HepG2 (cell line): Measurements from ENCODE around the gene ARHGEF7. TPM values are rescaled to one million over a fixed set of nuclear protein-coding genes. Genes with fewer than 3 reads are reported as not detected.

Experiments used
- ASH2L ChIP-seq: fragments of 300-600, 200-600 bp; sonication (generic); IDR thresholded peaks from 2 replicates; pipeline ENCODE4 v1.7.0; 2017; ENCODE audit warnings: low read depth, mild to moderate bottlenecking, moderate library complexity, mixed read lengths, low read length; ENCODE audit not compliant: insufficient read length
- CREB1 ChIP-seq, 2 experiments: fragments of 450-650 bp in 1 of 2; IDR thresholded peaks; 2 replicates each; pipeline ENCODE4 v1.6.1; 2016 to 2017; ENCODE audit warnings: control low read depth in 1 of 2, mild to moderate bottlenecking in 1 of 2, missing compliant biosample characterization in 1 of 2, missing genetic modification characterization in 1 of 2
- DNMT1 ChIP-seq: sonication (generic); formaldehyde crosslinking; IDR thresholded peaks from 2 replicates; pipeline ENCODE4 v1.5.1; 2020; ENCODE audit warnings: mild to moderate bottlenecking, missing genetic modification reagents
- ELF3 ChIP-seq: IDR thresholded peaks from 2 replicates; pipeline ENCODE4 v1.6.1; 2016; ENCODE audit warnings: missing genetic modification reagents, missing compliant biosample characterization
- HNRNPK ChIP-seq: fragments of 200-400 bp; formaldehyde crosslinking; IDR thresholded peaks from 2 replicates; pipeline ENCODE4 v1.6.1; 2018; ENCODE audit warnings: low read length, low read depth, moderate library complexity, mild to moderate bottlenecking; ENCODE audit not compliant: poor library complexity, severe bottlenecking
- KDM1A ChIP-seq: IDR thresholded peaks from 2 replicates; pipeline ENCODE4 v1.6.1; 2016; ENCODE audit warnings: missing compliant biosample characterization
- KDM5B ChIP-seq: sonication (generic); formaldehyde crosslinking; IDR thresholded peaks from 2 replicates; pipeline ENCODE4 v1.4.0; 2020; ENCODE audit warnings: missing genetic modification reagents, mild to moderate bottlenecking, borderline replicate concordance
- MED1 ChIP-seq: sonication (generic); formaldehyde crosslinking; IDR thresholded peaks from 2 replicates; pipeline ENCODE4 v1.4.0; 2020; ENCODE audit warnings: missing genetic modification reagents
- NFKB2 ChIP-seq: sonication (generic); formaldehyde crosslinking; IDR thresholded peaks from 2 replicates; pipeline ENCODE4 v1.4.0; 2020; ENCODE audit warnings: missing genetic modification reagents, borderline replicate concordance
- REL ChIP-seq: sonication (generic); formaldehyde crosslinking; conservative IDR thresholded peaks from 2 replicates; pipeline ENCODE4 v1.8.0; 2022; ENCODE audit warnings: mild to moderate bottlenecking, missing genetic modification reagents, moderate library complexity
- SNAPC2 ChIP-seq: sonication (generic); formaldehyde crosslinking; IDR thresholded peaks from 2 replicates; pipeline ENCODE4 v1.8.1; 2022; ENCODE audit warnings: mild to moderate bottlenecking, missing genetic modification reagents
- TARDBP ChIP-seq: sonication (generic); formaldehyde crosslinking; IDR thresholded peaks from 2 replicates; pipeline ENCODE4 v1.8.0; 2022; ENCODE audit warnings: mild to moderate bottlenecking, missing genetic modification reagents
- TBX2 ChIP-seq: sonication (generic); formaldehyde crosslinking; IDR thresholded peaks from 2 replicates; pipeline ENCODE4 v1.5.0; 2020; ENCODE audit warnings: missing genetic modification reagents, mild to moderate bottlenecking, borderline replicate concordance
- ZBTB3 ChIP-seq: sonication (generic); formaldehyde crosslinking; IDR thresholded peaks from 2 replicates; pipeline ENCODE4 v1.4.0; 2020; ENCODE audit warnings: low read depth, mild to moderate bottlenecking, moderate library complexity, missing genetic modification reagents, borderline replicate concordance
- ZBTB44 ChIP-seq: sonication (generic); formaldehyde crosslinking; IDR thresholded peaks from 2 replicates; pipeline ENCODE4 v1.4.0; 2020; ENCODE audit warnings: missing genetic modification reagents
- ZFP36L2 ChIP-seq: sonication (generic); formaldehyde crosslinking; IDR thresholded peaks from 2 replicates; pipeline ENCODE4 v1.4.0; 2020; ENCODE audit warnings: missing genetic modification reagents
- ZFP41 ChIP-seq: sonication (generic); formaldehyde crosslinking; IDR thresholded peaks from 2 replicates; pipeline ENCODE4 v1.4.0; 2020; ENCODE audit warnings: mild to moderate bottlenecking, missing genetic modification reagents, borderline replicate concordance
- ZKSCAN1 ChIP-seq: fragments of 150-350 bp; IDR thresholded peaks from 2 replicates; pipeline ENCODE4 v1.6.1; 2014; ENCODE audit warnings: low read length
- ZNF430 ChIP-seq: sonication (generic); formaldehyde crosslinking; IDR thresholded peaks from 2 replicates; pipeline ENCODE4 v1.9.0; 2021; ENCODE audit warnings: mild to moderate bottlenecking, missing genetic modification reagents
- ZNF644 ChIP-seq: IDR thresholded peaks from 2 replicates; pipeline ENCODE4 v1.6.1; 2016; ENCODE audit warnings: low read depth
- ZNF674 ChIP-seq: sonication (generic); formaldehyde crosslinking; IDR thresholded peaks from 2 replicates; pipeline ENCODE4 v1.5.0; 2020; ENCODE audit warnings: low read depth, mild to moderate bottlenecking, missing genetic modification reagents
- ZNF777 ChIP-seq: sonication (generic); formaldehyde crosslinking; IDR thresholded peaks from 2 replicates; pipeline ENCODE4 v1.4.0; 2020; ENCODE audit warnings: missing genetic modification reagents
- ZNF780A ChIP-seq: sonication (generic); formaldehyde crosslinking; IDR thresholded peaks from 2 replicates; pipeline ENCODE4 v1.8.0; 2022; ENCODE audit warnings: mild to moderate bottlenecking, missing genetic modification reagents, moderate library complexity
- ZUFSP ChIP-seq: sonication (generic); formaldehyde crosslinking; IDR thresholded peaks from 2 replicates; pipeline ENCODE4 v1.9.0; 2021; ENCODE audit warnings: missing genetic modification reagents, mild to moderate bottlenecking, borderline replicate concordance
- polyA plus RNA-seq, 8 experiments: library from polyadenylated mRNA; depleted of rRNA in 3 of 8; stranded (reverse) in 7 of 8; unstranded in 1 of 8; fragments of >200 nt; fragmentation: Illumina TruSeq in 4 of 8; extraction: Trizol in 4 of 8; gene quantifications; 2 replicates each; pipeline versions ENCODE4 v1.2.1 to v1.2.3, GENCODE V29; 2011 to 2016; ENCODE audit warnings: low read depth in 4 of 8, missing spikeins in 1 of 8, mixed read lengths in 1 of 8; ENCODE audit not compliant: insufficient read depth in 1 of 8
- total RNA-seq, 5 experiments: library from RNA; depleted of rRNA; stranded (reverse); fragments of >200 nt; fragmentation: Illumina TruSeq; extraction: Trizol; gene quantifications; 2 replicates each; pipeline ENCODE4 v1.2.3, GENCODE V29; 2016; ENCODE audit warnings: low read depth in 1 of 5
- TF ChIP-seq, protein P1 (sequence below): sonication (generic); formaldehyde crosslinking; IDR thresholded peaks from 2 replicates; pipeline ENCODE4 v1.5.0; 2020; ENCODE audit warnings: missing genetic modification reagents

The ARHGEF7 gene
- total and polyA plus RNA-seq, 2 of the 13 experiments (the other 11 are each of a cell fraction or from before 2014, with no cell fraction given) = 15.7 to 22.3 TPM

DNA sequence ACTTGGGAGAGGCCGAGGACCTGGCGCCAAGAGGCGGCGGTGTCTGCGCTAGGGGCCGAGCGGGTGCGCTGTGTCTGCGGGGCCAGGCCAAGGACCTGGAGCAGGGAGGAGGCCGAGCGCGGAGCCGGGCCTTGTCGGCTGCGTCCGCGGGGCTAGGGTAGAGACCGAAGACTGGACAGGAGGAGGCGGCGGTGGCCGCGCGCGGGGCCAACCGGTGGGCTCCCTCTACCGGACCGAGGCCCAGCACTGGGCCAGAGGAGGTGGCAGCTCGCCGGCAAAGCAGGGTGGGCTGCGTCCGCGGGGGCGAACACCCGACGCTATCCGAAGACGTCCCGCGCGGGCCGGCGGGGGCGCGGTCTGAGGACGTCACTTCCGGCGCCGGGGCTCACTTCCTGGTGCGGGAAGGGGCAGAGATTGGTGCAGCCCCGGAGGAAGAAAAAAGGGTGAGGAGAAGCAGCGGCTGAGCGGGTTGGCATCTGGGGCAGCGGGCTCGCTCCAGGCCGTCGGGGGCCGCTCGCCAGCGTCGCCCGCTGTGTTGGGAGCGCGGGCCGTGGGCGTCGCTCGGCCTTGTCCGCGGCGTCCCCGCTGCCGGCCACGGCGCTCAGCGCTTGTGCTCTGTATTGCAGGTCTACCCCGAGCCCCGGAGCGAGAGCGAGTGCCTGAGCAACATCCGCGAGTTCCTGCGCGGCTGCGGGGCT lies 38.3 kb downstream of the ARHGEF7 start (continued):
- no peak for TF ChIP-seq ZKSCAN1
- peak; percentile 60; the same call in 1 of the 2 replicates for TF ChIP-seq ZNF430 (CRISPR knock-in tag)
- peak; percentile 87 for TF ChIP-seq ZNF777 (CRISPR knock-in tag)
- TF ChIP-seq ELF3 = peak; percentile 86
- TF ChIP-seq ZBTB44 (CRISPR knock-in tag) = no peak
- TF ChIP-seq ZFP41 (CRISPR knock-in tag) = no peak
- no peak for TF ChIP-seq ZNF644 (CRISPR knock-in tag)
- peak; percentile 73 for TF ChIP-seq KDM5B (CRISPR knock-in tag)
- no peak for TF ChIP-seq ZFP36L2 (CRISPR knock-in tag)
- TF ChIP-seq HNRNPK = no peak
- peak; percentile 53; the same call in 1 of the 2 replicates for TF ChIP-seq DNMT1 (CRISPR knock-in tag)
- no peak for TF ChIP-seq KDM1A
- TF ChIP-seq ZUFSP (CRISPR knock-in tag) = no peak
- TF ChIP-seq SNAPC2 (CRISPR knock-in tag) = no peak
- TF ChIP-seq, protein P1, sequence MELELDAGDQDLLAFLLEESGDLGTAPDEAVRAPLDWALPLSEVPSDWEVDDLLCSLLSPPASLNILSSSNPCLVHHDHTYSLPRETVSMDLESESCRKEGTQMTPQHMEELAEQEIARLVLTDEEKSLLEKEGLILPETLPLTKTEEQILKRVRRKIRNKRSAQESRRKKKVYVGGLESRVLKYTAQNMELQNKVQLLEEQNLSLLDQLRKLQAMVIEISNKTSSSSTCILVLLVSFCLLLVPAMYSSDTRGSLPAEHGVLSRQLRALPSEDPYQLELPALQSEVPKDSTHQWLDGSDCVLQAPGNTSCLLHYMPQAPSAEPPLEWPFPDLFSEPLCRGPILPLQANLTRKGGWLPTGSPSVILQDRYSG (CRISPR knock-in tag) = no peak
- TF ChIP-seq ZBTB3 (CRISPR knock-in tag) = no peak
- TF ChIP-seq ZNF674 = no peak
- TF ChIP-seq REL (CRISPR knock-in tag) = 0 out of 2 replicates have a peak, but pooled peaks have one; percentile 34
- TF ChIP-seq CREB1 (IDR thresholded peaks at IDR 0.05) = peak; percentile 98
- TF ChIP-seq CREB1 (CRISPR knock-in tag; IDR thresholded peaks at IDR 0.05) = peak; percentile 95
- TF ChIP-seq TARDBP (CRISPR knock-in tag) = peak; percentile 55; the same call in 1 of the 2 replicates
- peak; percentile 83 for TF ChIP-seq TBX2 (CRISPR knock-in tag)
- TF ChIP-seq ZNF780A (CRISPR knock-in tag) = no peak
- TF ChIP-seq MED1 = peak; percentile 2
- peak; percentile 94 for TF ChIP-seq ASH2L
- TF ChIP-seq NFKB2 (CRISPR knock-in tag) = peak; percentile 78; the same call in 1 of the 2 replicates
